MM.1S (cell line): ENCODE measurements around the gene SLC35E4.

Experiments used
- DNase-seq: peaks from one replicate; pipeline ENCODE4 v3.0.0-alpha.2; 2015
- H2AFZ ChIP-seq: fragments of 300-600 bp; sonication (generic); 2 replicates; pipeline ENCODE4 v1.6.0; 2016; ENCODE audit warnings: antibody characterized with exemption, low read length
- H3F3A ChIP-seq: fragments of 300-600 bp; sonication (generic); 2 replicates; pipeline ENCODE4 v1.6.1; 2016; ENCODE audit warnings: mild to moderate bottlenecking, antibody characterized with exemption, low read length, moderate library complexity, mixed read lengths; ENCODE audit not compliant: insufficient read depth
- H3K27ac ChIP-seq: fragments of 300-600 bp; sonication (generic); 2 replicates; pipeline ENCODE4 v1.5.1; 2016; ENCODE audit warnings: mild to moderate bottlenecking, low read length
- H3K27me3 ChIP-seq: fragments of 300-600 bp; sonication (generic); replicated peaks from 2 replicates; pipeline ENCODE4 v1.6.0; 2016; ENCODE audit warnings: low read length; ENCODE audit not compliant: insufficient read depth
- H3K36me3 ChIP-seq: fragments of 300-600 bp; sonication (generic); replicated peaks from 2 replicates; pipeline ENCODE4 v1.6.1; 2016; ENCODE audit warnings: mild to moderate bottlenecking, low read length, mixed read lengths; ENCODE audit not compliant: insufficient read depth
- H3K4me1 ChIP-seq: fragments of 300-600 bp; sonication (generic); 2 replicates; pipeline ENCODE4 v1.6.1; 2016; ENCODE audit warnings: low read length, mixed read lengths
- H3K4me2 ChIP-seq: fragments of 300-600 bp; sonication (generic); 2 replicates; pipeline ENCODE4 v1.6.0; 2016; ENCODE audit warnings: low read depth, low read length
- H3K4me3 ChIP-seq: fragments of 300-600 bp; sonication (generic); 2 replicates; pipeline ENCODE4 v1.5.1; 2016; ENCODE audit warnings: low read length, mixed read lengths
- H3K79me2 ChIP-seq: fragments of 300-600 bp; sonication (generic); 2 replicates; pipeline ENCODE4 v1.6.1; 2016; ENCODE audit warnings: mixed run types, low read length, mixed read lengths
- H3K9ac ChIP-seq: fragments of 300-600 bp; sonication (generic); 2 replicates; pipeline ENCODE4 v1.6.1; 2016; ENCODE audit warnings: low read length, mixed read lengths
- H3K9me2 ChIP-seq: fragments of 300-600 bp; sonication (generic); replicated peaks from 2 replicates; pipeline ENCODE4 v1.6.1; 2016; ENCODE audit warnings: mild to moderate bottlenecking, low read length, mixed read lengths; ENCODE audit not compliant: insufficient read depth
- H3K9me3 ChIP-seq: fragments of 300-600 bp; sonication (generic); replicated peaks from 2 replicates; pipeline ENCODE4 v1.6.1; 2016; ENCODE audit warnings: mild to moderate bottlenecking, low read length, mixed read lengths; ENCODE audit not compliant: insufficient read depth
- H4K20me1 ChIP-seq: fragments of 300-600 bp; sonication (generic); 2 replicates; pipeline ENCODE4 v1.6.1; 2016; ENCODE audit warnings: mild to moderate bottlenecking, low read length, moderate library complexity, mixed read lengths; ENCODE audit not compliant: insufficient read depth
- EZH2 ChIP-seq: fragments of 300-600 bp; sonication (generic); optimal IDR thresholded peaks from 2 replicates; pipeline ENCODE3; 2017; ENCODE audit warnings: low read depth, mild to moderate bottlenecking, antibody characterized with exemption, low read length, mixed read lengths
- EZH2phosphoT487 ChIP-seq: fragments of 300-600 bp; sonication (generic); IDR thresholded peaks from 2 replicates; pipeline ENCODE4 v1.6.1; 2018; ENCODE audit warnings: antibody characterized with exemption, low read length
- TF ChIP-seq, protein P1 (sequence below): fragments of 300-600 bp; sonication (generic); IDR thresholded peaks from 2 replicates; pipeline ENCODE4 v1.5.1; 2016; ENCODE audit warnings: antibody characterized with exemption, low read length, mixed read lengths

The SLC35E4 gene

GRCh38 chr22:30605449-30606110 lies 30.0 kb upstream of the SLC35E4 start:
- Histone ChIP-seq H3K9ac (peak overlapping the region; percentile 76; the same call in 1 of the 2 replicates), H3K4me2 (peak overlapping the region; percentile 98), H3K4me3 (peak overlapping the region; percentile 75), H3K27me3 (no peaks in the 10 kb centered on the region), H4K20me1 (no peaks in the 10 kb centered on the region), H3K4me1 (peaks cover 44% of the 10 kb centered on the region), H3K9me2 (no peaks in the 10 kb centered on the region), H3K27ac (peak overlapping the region; percentile 90; the same call in 1 of the 2 replicates), H2AFZ (peak overlapping the region; percentile 74), H3K79me2 (peaks cover 16% of the 10 kb centered on the region), H3K9me3 (no peaks in the 10 kb centered on the region), H3K36me3 (no peaks in the 10 kb centered on the region), H3F3A (peaks cover 43% of the 10 kb centered on the region)
- peak; percentile 71 for DNase-seq
- TF ChIP-seq, protein P1, sequence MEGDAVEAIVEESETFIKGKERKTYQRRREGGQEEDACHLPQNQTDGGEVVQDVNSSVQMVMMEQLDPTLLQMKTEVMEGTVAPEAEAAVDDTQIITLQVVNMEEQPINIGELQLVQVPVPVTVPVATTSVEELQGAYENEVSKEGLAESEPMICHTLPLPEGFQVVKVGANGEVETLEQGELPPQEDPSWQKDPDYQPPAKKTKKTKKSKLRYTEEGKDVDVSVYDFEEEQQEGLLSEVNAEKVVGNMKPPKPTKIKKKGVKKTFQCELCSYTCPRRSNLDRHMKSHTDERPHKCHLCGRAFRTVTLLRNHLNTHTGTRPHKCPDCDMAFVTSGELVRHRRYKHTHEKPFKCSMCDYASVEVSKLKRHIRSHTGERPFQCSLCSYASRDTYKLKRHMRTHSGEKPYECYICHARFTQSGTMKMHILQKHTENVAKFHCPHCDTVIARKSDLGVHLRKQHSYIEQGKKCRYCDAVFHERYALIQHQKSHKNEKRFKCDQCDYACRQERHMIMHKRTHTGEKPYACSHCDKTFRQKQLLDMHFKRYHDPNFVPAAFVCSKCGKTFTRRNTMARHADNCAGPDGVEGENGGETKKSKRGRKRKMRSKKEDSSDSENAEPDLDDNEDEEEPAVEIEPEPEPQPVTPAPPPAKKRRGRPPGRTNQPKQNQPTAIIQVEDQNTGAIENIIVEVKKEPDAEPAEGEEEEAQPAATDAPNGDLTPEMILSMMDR, result peak; percentile 80
- TF ChIP-seq EZH2, result no peak

DNA sequence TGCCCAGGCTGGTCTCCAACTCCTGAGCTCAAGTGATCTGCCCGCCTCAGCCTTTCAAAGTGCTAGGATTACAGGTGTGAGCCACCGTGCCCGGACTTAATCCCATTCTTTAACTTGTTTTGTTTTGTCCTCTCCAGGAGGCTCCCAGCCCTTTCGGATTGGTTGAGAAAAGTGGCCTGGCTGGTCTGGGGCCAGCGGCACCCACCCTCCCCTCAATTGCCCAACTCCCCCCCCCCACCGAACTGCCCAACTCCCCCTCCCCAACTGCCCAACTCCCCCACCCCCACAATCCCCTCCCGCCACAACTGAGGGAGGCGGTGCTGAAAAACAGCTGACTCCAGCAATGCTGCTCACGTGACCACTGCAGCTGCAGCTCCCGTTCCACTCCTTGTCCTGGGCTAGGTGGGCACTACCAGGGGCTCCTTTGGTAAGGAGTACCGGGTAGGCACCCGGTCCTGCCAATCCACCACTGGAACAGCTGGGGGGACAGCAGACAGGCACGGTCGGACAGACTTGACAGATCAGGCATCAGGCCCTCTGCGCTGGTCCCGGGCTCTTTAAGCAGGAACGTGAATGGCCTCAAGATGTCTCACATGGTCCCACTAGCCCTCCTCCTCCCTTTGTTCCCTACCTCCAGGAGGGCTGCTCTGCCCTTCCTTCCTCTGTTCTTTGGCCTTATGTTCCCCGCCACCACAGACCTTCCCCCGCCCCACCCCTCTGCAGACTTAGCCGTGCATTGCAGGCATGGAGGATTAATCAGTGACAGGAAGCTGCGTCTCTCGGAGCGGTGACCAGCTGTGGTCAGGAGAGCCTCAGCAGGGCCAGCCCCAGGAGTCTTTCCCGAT lies 28.9 kb upstream of the SLC35E4 start, which contains the start of gene TCN2:
Gene TCN2 (plus strand): TSS at position 720 of the 845 bp plus-strand sequence. CDS start 158 bp downstream, outside the sequence.
- Histone ChIP-seq H4K20me1 (no peaks in the 10 kb centered on the region), H3K4me1 (peaks cover 44% of the 10 kb centered on the region), H3K4me2 (peak within 1 kb of the TSS; percentile 98), H3K9me2 (no peaks in the 10 kb centered on the region), H2AFZ (peak within 1 kb of the TSS; percentile 91), H3F3A (peaks cover 43% of the 10 kb centered on the region), H3K79me2 (peaks cover 17% of the 10 kb centered on the region), H3K9ac (peak within 1 kb of the TSS; percentile 76), H3K4me3 (peak within 1 kb of the TSS; percentile 75), H3K27ac (peak within 1 kb of the TSS; percentile 90), H3K27me3 (no peaks in the 10 kb centered on the region), H3K36me3 (no peaks in the 10 kb centered on the region), H3K9me3 (no peaks in the 10 kb centered on the region)
- peak; percentile 66 for DNase-seq
- no peak for TF ChIP-seq EZH2
- no peak for TF ChIP-seq EZH2phosphoT487

DNA sequence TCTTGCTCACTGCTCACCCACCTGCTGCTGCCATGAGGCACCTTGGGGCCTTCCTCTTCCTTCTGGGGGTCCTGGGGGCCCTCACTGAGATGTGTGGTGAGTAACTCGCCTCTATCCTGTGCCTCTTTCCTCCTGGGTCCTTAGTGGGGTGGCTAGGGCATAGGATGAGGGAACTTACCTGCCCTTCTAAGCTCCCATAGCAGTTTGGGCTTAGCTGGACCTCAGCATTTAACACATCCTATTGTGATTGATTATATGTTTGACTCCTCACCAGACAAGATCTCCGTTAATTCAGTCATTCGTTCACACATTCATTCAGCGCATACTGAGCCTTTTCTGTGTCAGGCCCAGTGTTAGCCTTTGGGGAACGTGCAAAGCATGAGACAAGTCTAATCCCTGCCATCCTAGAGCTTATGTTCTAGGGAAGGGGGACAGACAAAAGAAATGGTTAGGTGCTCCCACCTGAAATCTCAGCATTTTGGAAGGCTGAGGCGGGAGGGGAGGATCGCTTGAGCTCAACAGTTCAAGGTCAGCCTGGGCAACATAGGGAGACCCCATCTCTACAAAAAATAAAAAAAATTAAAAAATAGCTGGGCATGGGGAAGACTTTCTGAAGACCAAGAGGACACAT lies 28.2 kb upstream of the SLC35E4 start:
- TF ChIP-seq, protein P1, result no peak
- no peak for TF ChIP-seq EZH2phosphoT487
- TF ChIP-seq EZH2, result no peak
- Histone ChIP-seq H4K20me1 (no peaks in the 10 kb centered on the region), H3K4me2 (peak overlapping the region; percentile 98), H3K9ac (peak overlapping the region; percentile 76), H3K9me2 (no peaks in the 10 kb centered on the region), H3K79me2 (peaks cover 17% of the 10 kb centered on the region), H3K9me3 (no peaks in the 10 kb centered on the region), H3F3A (peaks cover 39% of the 10 kb centered on the region), H3K27ac (peak overlapping the region; percentile 90), H2AFZ (peak overlapping the region; percentile 91; the same call in 1 of the 2 replicates), H3K36me3 (no peaks in the 10 kb centered on the region), H3K4me3 (peak overlapping the region; percentile 75), H3K4me1 (peaks cover 44% of the 10 kb centered on the region), H3K27me3 (no peaks in the 10 kb centered on the region)
- DNase-seq, result no peak
